HEK293 (cell line): ENCODE results near the gene NCK2.

Source experiments
- CTCF ChIP-seq: fragments of 450-650 bp; formaldehyde crosslinking; IDR thresholded peaks from 2 replicates; pipeline ENCODE4 v1.5.1; 2016; ENCODE audit warnings: missing biosample characterization, missing genetic modification characterization
- OSR2 ChIP-seq: fragments of 450-650 bp; formaldehyde crosslinking; IDR thresholded peaks from 2 replicates; pipeline ENCODE4 v1.5.1; 2016; ENCODE audit warnings: missing biosample characterization, missing genetic modification characterization

GRCh38 chr2:105736145-105736544 is 8.6 kb upstream of the NCK2 start:
- TF ChIP-seq OSR2 (tag by site-specific recombination): no peak
- no peak for TF ChIP-seq CTCF
